DND-41 (cell line): Measurements from ENCODE around the gene AATF.

Experiments used
- ATAC-seq: fragments of 200-7000 bp; cut with Tn5 transposase; 3 replicates; pipeline ENCODE4 v1.9.1; 2021; ENCODE audit warnings: low read depth; ENCODE audit not compliant: insufficient read depth
- DNase-seq: peaks from one replicate; pipeline ENCODE4 v3.0.0-alpha.2; 2020
- H2AFZ ChIP-seq: 2 replicates; pipeline ENCODE4 v1.6.0; 2012; ENCODE audit warnings: low read depth, low read length
- H3K27ac ChIP-seq: 2 replicates; pipeline ENCODE4 v1.5.1; 2012; ENCODE audit warnings: low read length, inconsistent platforms
- H3K27me3 ChIP-seq: fragments of 200-600 bp; sonication (generic); 2 replicates; pipeline ENCODE4 v1.6.0; 2012; ENCODE audit warnings: low read length, mild to moderate bottlenecking, inconsistent platforms; ENCODE audit not compliant: insufficient read depth, poor library complexity
- H3K36me3 ChIP-seq: 2 replicates; pipeline ENCODE4 v1.5.1; 2012; ENCODE audit warnings: low read length, inconsistent platforms; ENCODE audit not compliant: insufficient read depth
- H3K4me1 ChIP-seq: 2 replicates; pipeline ENCODE4 v1.5.1; 2012; ENCODE audit warnings: mild to moderate bottlenecking, low read length; ENCODE audit not compliant: insufficient read depth
- H3K4me2 ChIP-seq: 2 replicates; pipeline ENCODE4 v1.6.0; 2012; ENCODE audit warnings: mild to moderate bottlenecking, moderate library complexity, low read length, inconsistent platforms; ENCODE audit not compliant: insufficient read depth
- H3K4me3 ChIP-seq, 2 experiments: fragments of 200-600 bp in 1 of 2; shearing (Covaris generic) in 1 of 2; 2 replicates each; pipeline ENCODE4 v1.5.1; 2012 to 2016; ENCODE audit warnings: inconsistent platforms in 2 of 2, low read length in 2 of 2, mild to moderate bottlenecking in 2 of 2, low read depth in 1 of 2, moderate library complexity in 1 of 2
- H3K79me2 ChIP-seq: 2 replicates; pipeline ENCODE4 v1.6.0; 2012; ENCODE audit warnings: low read length, inconsistent platforms; ENCODE audit not compliant: insufficient read depth
- H3K9ac ChIP-seq: 2 replicates; pipeline ENCODE4 v1.6.0; 2012; ENCODE audit warnings: low read depth, mild to moderate bottlenecking, inconsistent platforms, low read length, moderate library complexity
- H3K9me3 ChIP-seq: 2 replicates; pipeline ENCODE4 v1.5.1; 2012; ENCODE audit warnings: low read length, moderate library complexity, mild to moderate bottlenecking, inconsistent platforms; ENCODE audit not compliant: insufficient read depth, severe bottlenecking
- H4K20me1 ChIP-seq: 2 replicates; pipeline ENCODE4 v1.6.0; 2012; ENCODE audit warnings: low read length; ENCODE audit not compliant: insufficient read depth
- EZH2 ChIP-seq: IDR thresholded peaks from 3 replicates; pipeline ENCODE4 v1.6.1; 2012; ENCODE audit warnings: borderline replicate concordance, low read depth, mild to moderate bottlenecking, moderate library complexity, low read length, inconsistent platforms; ENCODE audit not compliant: severe bottlenecking
- TF ChIP-seq, protein P1 (sequence below): IDR thresholded peaks from 2 replicates; pipeline ENCODE4 v1.5.1; 2012; ENCODE audit warnings: borderline replicate concordance, low read length, moderate library complexity, mild to moderate bottlenecking; ENCODE audit not compliant: poor library complexity, severe bottlenecking; ENCODE audit errors: extremely low read depth

AATF gene

DNA sequence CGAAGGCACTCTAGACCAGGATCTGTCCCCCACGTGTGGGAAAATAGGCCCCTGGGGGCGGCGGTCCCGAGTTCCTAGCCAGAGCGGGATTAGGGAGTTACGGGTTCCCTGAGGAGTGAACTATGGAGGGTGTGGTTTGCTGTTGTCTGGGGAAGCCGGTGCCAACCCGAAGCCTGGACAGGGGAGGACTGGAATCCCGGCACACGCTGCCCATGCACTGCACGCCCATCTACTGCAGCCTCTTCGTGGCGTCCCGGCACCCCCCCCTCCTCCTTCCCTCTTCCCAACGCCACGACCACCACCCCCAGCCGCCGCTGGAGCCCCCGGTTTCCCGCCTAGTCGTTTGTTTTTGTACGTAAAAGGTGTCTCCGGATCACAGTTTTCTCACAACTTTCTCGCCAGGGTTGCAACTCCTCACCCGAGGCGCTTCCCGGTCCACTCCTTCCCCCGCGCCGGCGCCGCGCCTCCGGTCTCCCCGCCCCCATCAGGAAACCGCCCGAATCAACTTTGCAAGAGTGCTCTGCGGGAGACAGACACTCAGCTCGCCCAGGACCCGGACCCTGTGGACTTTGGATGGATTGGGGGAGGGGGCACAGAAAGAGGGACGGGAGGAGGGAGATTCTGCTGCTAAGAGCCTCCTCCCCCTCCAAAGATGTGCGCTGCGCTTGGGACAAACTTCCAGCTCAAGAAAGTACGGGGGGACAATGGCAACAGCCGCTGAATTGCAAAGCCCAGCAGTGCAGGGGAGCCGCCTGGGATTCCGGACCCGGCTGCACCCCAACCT, 12.9 kb upstream of the AATF start:
- Histone ChIP-seq H3K27ac (no peak overlapping the region), H3K4me1 (no peaks in the 10 kb centered on the region), H3K79me2 (no peaks in the 10 kb centered on the region), H4K20me1 (peaks cover 3% of the 10 kb centered on the region; the same call in 1 of the 2 replicates), H3K9ac (no peak overlapping the region), H3K9me3 (no peaks in the 10 kb centered on the region), H3K27me3 (peaks cover 11% of the 10 kb centered on the region), H3K4me3 (no peak overlapping the region), H2AFZ (no peak overlapping the region), H3K4me2 (no peak overlapping the region), H3K36me3 (no peaks in the 10 kb centered on the region)
- no peak for TF ChIP-seq EZH2
- TF ChIP-seq, protein P1, sequence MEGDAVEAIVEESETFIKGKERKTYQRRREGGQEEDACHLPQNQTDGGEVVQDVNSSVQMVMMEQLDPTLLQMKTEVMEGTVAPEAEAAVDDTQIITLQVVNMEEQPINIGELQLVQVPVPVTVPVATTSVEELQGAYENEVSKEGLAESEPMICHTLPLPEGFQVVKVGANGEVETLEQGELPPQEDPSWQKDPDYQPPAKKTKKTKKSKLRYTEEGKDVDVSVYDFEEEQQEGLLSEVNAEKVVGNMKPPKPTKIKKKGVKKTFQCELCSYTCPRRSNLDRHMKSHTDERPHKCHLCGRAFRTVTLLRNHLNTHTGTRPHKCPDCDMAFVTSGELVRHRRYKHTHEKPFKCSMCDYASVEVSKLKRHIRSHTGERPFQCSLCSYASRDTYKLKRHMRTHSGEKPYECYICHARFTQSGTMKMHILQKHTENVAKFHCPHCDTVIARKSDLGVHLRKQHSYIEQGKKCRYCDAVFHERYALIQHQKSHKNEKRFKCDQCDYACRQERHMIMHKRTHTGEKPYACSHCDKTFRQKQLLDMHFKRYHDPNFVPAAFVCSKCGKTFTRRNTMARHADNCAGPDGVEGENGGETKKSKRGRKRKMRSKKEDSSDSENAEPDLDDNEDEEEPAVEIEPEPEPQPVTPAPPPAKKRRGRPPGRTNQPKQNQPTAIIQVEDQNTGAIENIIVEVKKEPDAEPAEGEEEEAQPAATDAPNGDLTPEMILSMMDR = no peak
- DNase-seq (no peak), ATAC-seq (no peak)

DNA sequence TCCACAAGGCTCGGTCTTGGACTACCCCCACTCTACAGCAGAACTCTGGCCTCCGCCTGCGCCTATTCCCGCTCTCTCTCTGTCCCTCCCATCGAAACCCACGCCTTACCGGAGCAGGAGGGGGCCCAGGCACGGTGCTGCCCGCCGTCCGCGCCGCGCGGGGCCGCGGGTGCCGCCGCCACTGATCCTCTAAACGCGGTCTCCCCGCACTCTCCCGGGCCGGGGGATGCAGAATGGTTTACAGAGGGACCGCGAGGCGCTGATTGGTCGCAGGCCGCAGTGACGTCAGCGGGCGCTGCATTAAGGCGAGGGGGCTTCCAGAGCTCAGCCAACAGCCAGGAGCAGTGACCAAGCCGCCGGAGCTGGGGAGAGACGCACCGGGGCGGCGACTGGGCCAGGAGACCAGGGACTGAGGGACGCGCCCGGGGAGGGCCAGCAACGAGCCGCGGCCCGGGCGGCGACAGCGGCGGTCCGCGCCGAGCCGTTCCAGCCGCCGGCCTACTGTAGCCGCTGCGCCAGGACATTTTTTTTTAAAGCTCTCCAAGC, 12.2 kb upstream of the AATF start:
- Histone ChIP-seq H3K79me2 (no peaks in the 10 kb centered on the region), H3K4me1 (no peaks in the 10 kb centered on the region), H2AFZ (no peak overlapping the region), H3K9me3 (no peaks in the 10 kb centered on the region), H3K4me2 (no peak overlapping the region), H3K27me3 (peaks cover 5% of the 10 kb centered on the region), H3K36me3 (no peaks in the 10 kb centered on the region), H3K27ac (no peak overlapping the region), H4K20me1 (no peaks in the 10 kb centered on the region), H3K4me3 (no peak overlapping the region), H3K9ac (no peak overlapping the region)
- TF ChIP-seq, protein P1 = no peak
- no peak for TF ChIP-seq EZH2
- no peak for ATAC-seq
- no peak for DNase-seq

DNA sequence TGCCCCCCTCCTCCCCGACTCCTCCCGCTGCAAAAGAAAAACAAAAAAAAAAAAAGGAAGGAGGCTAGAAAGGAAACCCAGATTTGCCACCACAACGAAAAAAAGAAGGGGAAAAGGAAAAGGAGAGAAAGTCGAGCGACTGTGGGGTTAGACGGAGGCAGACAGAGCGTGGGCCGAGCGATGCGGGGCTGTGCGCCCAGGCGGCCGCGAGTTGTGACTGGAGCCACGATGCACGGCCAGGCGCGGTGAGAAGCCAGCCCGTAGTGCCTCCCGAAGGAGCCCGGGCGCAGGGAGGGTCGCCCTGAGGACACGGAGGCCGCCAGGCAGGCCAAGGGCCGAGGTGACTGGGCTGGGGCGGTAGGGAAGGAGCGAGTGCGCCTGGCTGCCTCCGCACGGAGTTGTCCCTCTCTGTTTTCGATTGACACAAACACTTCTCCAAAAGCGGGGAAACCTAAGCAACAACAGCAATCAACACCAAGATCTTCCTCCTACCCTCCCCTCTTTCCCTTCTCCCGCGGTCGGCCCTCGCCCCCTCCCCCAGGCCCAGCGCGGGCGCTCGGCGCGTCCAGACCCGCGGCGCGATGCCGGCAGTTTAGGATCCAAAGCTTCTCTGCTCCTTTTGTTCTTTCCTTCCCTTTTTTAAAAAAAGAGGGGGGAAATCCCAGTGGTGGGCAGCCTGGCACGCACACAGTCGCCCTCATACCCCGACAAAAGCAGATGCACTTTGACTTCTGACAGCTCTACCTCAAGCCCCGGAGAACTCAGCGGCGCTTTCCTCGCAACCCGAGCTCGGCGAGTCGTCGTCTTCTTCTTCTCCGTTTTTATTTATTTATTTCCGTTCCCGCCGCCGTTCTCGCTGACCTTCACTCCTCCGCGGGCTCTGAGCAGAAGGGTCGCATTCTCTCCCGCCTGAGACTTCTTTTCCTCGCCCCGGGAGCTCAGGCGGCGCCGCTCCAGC, 11.5 kb upstream of the AATF start, which contains the start of gene LHX1:
Gene LHX1, plus strand, starts transcription at position 475 of the 958 bp plus-strand sequence. CDS start 723 bp downstream, outside the sequence.
- ATAC-seq = no peak
- Histone ChIP-seq H3K4me3 (no peak within 1 kb of the TSS), H3K4me2 (no peak within 1 kb of the TSS), H3K27ac (no peak within 1 kb of the TSS), H3K4me1 (no peaks in the 10 kb centered on the region), H3K9me3 (no peaks in the 10 kb centered on the region), H3K27me3 (peaks cover 5% of the 10 kb centered on the region), H3K36me3 (no peaks in the 10 kb centered on the region), H3K9ac (no peak within 1 kb of the TSS; the same call in 1 of the 2 replicates), H3K79me2 (no peaks in the 10 kb centered on the region), H4K20me1 (no peaks in the 10 kb centered on the region), H2AFZ (no peak within 1 kb of the TSS)
- TF ChIP-seq EZH2 = no peak
- TF ChIP-seq, protein P1 = no peak
- no peak for DNase-seq
